ENCODE measurements around the gene MRPS22.

DNA sequence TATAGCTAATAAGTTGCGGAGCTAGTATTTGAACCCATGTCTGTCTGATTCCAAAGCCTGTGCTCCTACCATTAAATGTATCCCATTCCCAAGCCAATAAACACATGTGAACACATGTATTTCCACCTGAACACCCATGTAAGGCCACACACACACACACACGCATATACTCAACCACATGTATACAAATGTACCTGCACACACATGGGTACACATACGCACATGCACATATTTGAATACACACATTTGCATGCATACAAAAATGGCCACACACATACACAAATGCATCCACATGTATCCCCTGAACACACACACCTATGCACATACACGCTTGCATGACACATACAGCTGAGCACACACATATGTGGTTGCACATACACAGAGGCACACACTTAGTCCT is 5.4 kb upstream of the MRPS22 start:
- TF ChIP-seq, protein P1, sequence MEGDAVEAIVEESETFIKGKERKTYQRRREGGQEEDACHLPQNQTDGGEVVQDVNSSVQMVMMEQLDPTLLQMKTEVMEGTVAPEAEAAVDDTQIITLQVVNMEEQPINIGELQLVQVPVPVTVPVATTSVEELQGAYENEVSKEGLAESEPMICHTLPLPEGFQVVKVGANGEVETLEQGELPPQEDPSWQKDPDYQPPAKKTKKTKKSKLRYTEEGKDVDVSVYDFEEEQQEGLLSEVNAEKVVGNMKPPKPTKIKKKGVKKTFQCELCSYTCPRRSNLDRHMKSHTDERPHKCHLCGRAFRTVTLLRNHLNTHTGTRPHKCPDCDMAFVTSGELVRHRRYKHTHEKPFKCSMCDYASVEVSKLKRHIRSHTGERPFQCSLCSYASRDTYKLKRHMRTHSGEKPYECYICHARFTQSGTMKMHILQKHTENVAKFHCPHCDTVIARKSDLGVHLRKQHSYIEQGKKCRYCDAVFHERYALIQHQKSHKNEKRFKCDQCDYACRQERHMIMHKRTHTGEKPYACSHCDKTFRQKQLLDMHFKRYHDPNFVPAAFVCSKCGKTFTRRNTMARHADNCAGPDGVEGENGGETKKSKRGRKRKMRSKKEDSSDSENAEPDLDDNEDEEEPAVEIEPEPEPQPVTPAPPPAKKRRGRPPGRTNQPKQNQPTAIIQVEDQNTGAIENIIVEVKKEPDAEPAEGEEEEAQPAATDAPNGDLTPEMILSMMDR (IDR thresholded peaks at IDR 0.05), result no peak
- TF ChIP-seq POLR2A (IDR thresholded peaks at IDR 0.05) (no peak), POLR2AphosphoS5 (IDR thresholded peaks at IDR 0.05) (no peak)

All from stomach (tissue), 4 donors.